Fibroblast of lung (primary cell): ENCODE data around the gene ANO7.

ENCODE experiments used
- CTCF ChIP-seq, 2 donors: IDR thresholded peaks in 1 of 2; conservative IDR thresholded peaks in 1 of 2; 1 replicate in 1 of 2; 2 replicates in 1 of 2; pipeline ENCODE4 v1.5.1; 2011 to 2012; ENCODE audit warnings: low read length in 2 of 2, control low read depth in 1 of 2, inconsistent platforms in 1 of 2, low read depth in 1 of 2, mild to moderate bottlenecking in 1 of 2
- EZH2 ChIP-seq: IDR thresholded peaks from 2 replicates; pipeline ENCODE4 v1.5.1; 2012; ENCODE audit warnings: low read length, control low read depth, mild to moderate bottlenecking; ENCODE audit errors: missing control alignments

GRCh38 chr2:241190291-241190981, 2.0 kb downstream of the ANO7 start:
- no peak for TF ChIP-seq CTCF (conservative IDR thresholded peaks at IDR 0.05 in 1 of 2, IDR thresholded peaks at IDR 0.05 in 1 of 2; ENCODE audit: low read depth in 1 of 2, low read length in 2 of 2)
- TF ChIP-seq EZH2 = no peak
